ENCODE results near the gene ATP13A2. TPM values are rescaled to one million over a fixed set of nuclear protein-coding genes. Genes with fewer than 3 reads are reported as not detected.

The ATP13A2 gene
- polyA plus RNA-seq, 3 donors, result 17.6 to 37.8 (median 19.5) TPM

DNA sequence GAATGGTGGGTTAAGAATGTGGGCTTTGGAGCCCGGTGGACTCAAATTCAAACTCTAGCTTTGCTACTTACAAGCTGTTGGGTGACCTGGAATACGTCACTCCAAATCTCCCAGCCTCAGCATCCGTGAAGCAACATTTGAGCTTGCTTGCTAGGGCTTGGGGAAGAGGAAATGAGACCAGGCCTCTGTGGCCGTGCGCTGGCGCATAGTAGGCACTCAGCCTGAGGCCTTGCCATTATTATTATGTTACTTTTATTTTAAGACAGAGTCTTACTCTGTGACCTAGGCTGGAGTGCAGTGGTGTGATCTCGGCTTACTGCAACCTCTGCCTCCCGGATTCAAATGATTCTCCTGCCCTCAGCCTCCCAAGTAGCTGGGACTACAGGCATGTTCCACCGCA, 19.1 kb downstream of the ATP13A2 start:
- Histone ChIP-seq H3K9ac (ENCODE audit: insufficient read depth, low read length, poor library complexity, severe bottlenecking) (no peak overlapping the region), H3K9me3 (replicated peaks in 1 of 2; ENCODE audit: control insufficient read depth in 1 of 2, insufficient read depth in 1 of 2, low read length in 2 of 2) (no peaks in the 10 kb centered on the region), H3K79me2 (ENCODE audit: insufficient read depth, low read length) (no peaks in the 10 kb centered on the region), H3K27ac (ENCODE audit: low read depth in 1 of 2, low read length in 2 of 2) (no peak overlapping the region), H4K20me1 (ENCODE audit: insufficient read depth, low read length) (no peaks in the 10 kb centered on the region), H3K4me2 (replicated peaks; ENCODE audit: extremely low read depth, low read length, poor library complexity, severe bottlenecking) (no peak overlapping the region), H3K4me1 (ENCODE audit: control insufficient read depth in 1 of 2, insufficient read depth in 2 of 2, low read length in 2 of 2) (no peaks in the 10 kb centered on the region), H3K4me3 (replicated peaks in 1 of 3; ENCODE audit: low read depth in 2 of 3, low read length in 3 of 3) (no peak overlapping the region), H2AFZ (ENCODE audit: insufficient read depth, low read depth, low read length, poor library complexity, severe bottlenecking) (no peak overlapping the region), H3K36me3 (replicated peaks in 1 of 2; ENCODE audit: control insufficient read depth in 1 of 2, insufficient read depth in 2 of 2, low read length in 2 of 2) (peaks cover 51 to 67% of the 10 kb centered on the region in 2 donors), H3K27me3 (ENCODE audit: control insufficient read depth in 2 of 2, insufficient read depth in 2 of 2, low read length in 2 of 2) (no peaks in the 10 kb centered on the region)
- WGBS (ENCODE audit: insufficient coverage), result 100% methylated on average over 2 of the region's 9 CpGs
- no peaks in the 10 kb centered on the region for H3K27me3 Mint-ChIP-seq (ENCODE audit: low read depth in 3 of 3)
- no peak for DNase-seq
- peaks cover 49 to 83% of the 10 kb centered on the region in 2 donors for H3K36me3 Mint-ChIP-seq
- no peak overlapping the region for H3K4me3 Mint-ChIP-seq
- peaks cover 0 to 1% (median 0%) of the 10 kb centered on the region in 7 donors for H3K9me3 Mint-ChIP-seq
- intact Hi-C loops (cut with micrococcal nuclease), result no loop called here
- H3K27ac Mint-ChIP-seq, result no peak overlapping the region
- no peaks in the 10 kb centered on the region for H3K4me1 Mint-ChIP-seq
- TF ChIP-seq, protein P1, sequence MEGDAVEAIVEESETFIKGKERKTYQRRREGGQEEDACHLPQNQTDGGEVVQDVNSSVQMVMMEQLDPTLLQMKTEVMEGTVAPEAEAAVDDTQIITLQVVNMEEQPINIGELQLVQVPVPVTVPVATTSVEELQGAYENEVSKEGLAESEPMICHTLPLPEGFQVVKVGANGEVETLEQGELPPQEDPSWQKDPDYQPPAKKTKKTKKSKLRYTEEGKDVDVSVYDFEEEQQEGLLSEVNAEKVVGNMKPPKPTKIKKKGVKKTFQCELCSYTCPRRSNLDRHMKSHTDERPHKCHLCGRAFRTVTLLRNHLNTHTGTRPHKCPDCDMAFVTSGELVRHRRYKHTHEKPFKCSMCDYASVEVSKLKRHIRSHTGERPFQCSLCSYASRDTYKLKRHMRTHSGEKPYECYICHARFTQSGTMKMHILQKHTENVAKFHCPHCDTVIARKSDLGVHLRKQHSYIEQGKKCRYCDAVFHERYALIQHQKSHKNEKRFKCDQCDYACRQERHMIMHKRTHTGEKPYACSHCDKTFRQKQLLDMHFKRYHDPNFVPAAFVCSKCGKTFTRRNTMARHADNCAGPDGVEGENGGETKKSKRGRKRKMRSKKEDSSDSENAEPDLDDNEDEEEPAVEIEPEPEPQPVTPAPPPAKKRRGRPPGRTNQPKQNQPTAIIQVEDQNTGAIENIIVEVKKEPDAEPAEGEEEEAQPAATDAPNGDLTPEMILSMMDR (IDR thresholded peaks at IDR 0.05), result no peak

DNA sequence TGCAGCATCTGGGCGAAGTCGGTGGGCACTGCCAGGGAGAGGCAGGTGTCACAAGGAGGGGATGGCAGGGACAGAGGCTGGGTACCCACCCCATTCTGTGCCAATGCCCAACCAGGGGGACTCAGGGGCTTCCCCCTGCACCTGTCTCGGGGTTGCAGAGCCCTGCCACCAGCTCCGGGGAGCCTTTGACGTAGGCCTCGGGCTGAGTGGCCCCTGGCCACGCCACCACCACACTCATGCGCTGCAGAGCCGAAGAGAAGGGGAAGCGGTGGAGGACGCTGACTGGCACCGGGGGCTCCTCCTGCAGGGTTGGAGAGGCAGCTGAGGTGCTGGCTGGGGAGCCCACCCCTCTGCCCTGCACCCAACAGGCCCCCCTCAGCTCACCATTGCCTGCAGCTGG, 19.6 kb downstream of the ATP13A2 start:
- Histone ChIP-seq H3K4me2 (replicated peaks; ENCODE audit: extremely low read depth, low read length, poor library complexity, severe bottlenecking) (no peak overlapping the region), H3K79me2 (ENCODE audit: insufficient read depth, low read length) (no peaks in the 10 kb centered on the region), H2AFZ (ENCODE audit: insufficient read depth, low read depth, low read length, poor library complexity, severe bottlenecking) (no peak overlapping the region), H3K27me3 (ENCODE audit: control insufficient read depth in 2 of 2, insufficient read depth in 2 of 2, low read length in 2 of 2) (no peaks in the 10 kb centered on the region), H3K4me3 (replicated peaks in 1 of 3; ENCODE audit: low read depth in 2 of 3, low read length in 3 of 3) (no peak overlapping the region), H3K9me3 (replicated peaks in 1 of 2; ENCODE audit: control insufficient read depth in 1 of 2, insufficient read depth in 1 of 2, low read length in 2 of 2) (no peaks in the 10 kb centered on the region), H3K9ac (ENCODE audit: insufficient read depth, low read length, poor library complexity, severe bottlenecking) (no peak overlapping the region), H3K36me3 (replicated peaks in 1 of 2; ENCODE audit: control insufficient read depth in 1 of 2, insufficient read depth in 2 of 2, low read length in 2 of 2) (peaks cover 55 to 68% of the 10 kb centered on the region in 2 donors), H3K4me1 (ENCODE audit: control insufficient read depth in 1 of 2, insufficient read depth in 2 of 2, low read length in 2 of 2) (no peaks in the 10 kb centered on the region), H4K20me1 (ENCODE audit: insufficient read depth, low read length) (no peaks in the 10 kb centered on the region), H3K27ac (ENCODE audit: low read depth in 1 of 2, low read length in 2 of 2) (no peak overlapping the region)
- Mint-ChIP-seq H3K27ac (peak overlapping the region in 1 of 7 donors; percentile 15), H3K27me3 (ENCODE audit: low read depth in 3 of 3) (no peaks in the 10 kb centered on the region), H3K4me3 (no peak overlapping the region), H3K4me1 (no peaks in the 10 kb centered on the region), H3K36me3 (peaks cover 52 to 83% of the 10 kb centered on the region in 2 donors), H3K9me3 (peaks cover 0 to 1% (median 0%) of the 10 kb centered on the region in 7 donors)
- TF ChIP-seq, protein P1 (IDR thresholded peaks at IDR 0.05), result no peak
- DNase-seq, result no peak
- WGBS (ENCODE audit: insufficient coverage), result 93% methylated on average over 3 of the region's 12 CpGs
- intact Hi-C loops (cut with micrococcal nuclease), result no loop called here
